ENCODE measurements around the gene PLPPR5. TPM values are rescaled to one million over a fixed set of nuclear protein-coding genes. Genes with fewer than 3 reads are reported as not detected.

PLPPR5 gene
- total and polyA plus RNA-seq, 9 of the 15 experiments (the other 6 are each of a cell fraction or from before 2014, with no cell fraction given): not detected

- H3K9ac ChIP-seq (ENCODE audit: insufficient read depth in 1 of 2, low read depth in 2 of 2, low read length in 2 of 2): no peak overlapping the region
- no peak overlapping the region for H3K4me3 ChIP-seq
- no peak for DNase-seq (ENCODE audit: extremely low read depth in 1 of 4, low spot score in 3 of 4)
- no peak for FAIRE-seq
- H3K4me2 ChIP-seq (ENCODE audit: insufficient read depth, low read length): no peak overlapping the region
- H4K20me1 ChIP-seq (replicated peaks; ENCODE audit: control insufficient read depth, insufficient read depth, low read length): no peaks in the 10 kb centered on the region
- H3K27me3 ChIP-seq (ENCODE audit: control insufficient read depth in 2 of 2, insufficient read depth in 2 of 2, low read length in 2 of 2): no peaks in the 10 kb centered on the region
- H3K79me2 ChIP-seq (ENCODE audit: control insufficient read depth, insufficient read depth, low read length): no peaks in the 10 kb centered on the region
- BruUV-seq (replicated peaks): no TSS peak
- no peaks in the 10 kb centered on the region for H3K9me1 ChIP-seq (ENCODE audit: control insufficient read depth, insufficient read depth, low read length)
- WGBS (ENCODE audit: insufficient coverage, low coverage, missing lambda C conversion rate): 0% methylated on average over 3 of the region's 3 CpGs
- intact Hi-C loops (cut with micrococcal nuclease) (no loop called here), in situ Hi-C loops (cut with MboI) (no loop called here)
- H2AFZ ChIP-seq (ENCODE audit: low read depth, low read length): no peak overlapping the region
- no peaks in the 10 kb centered on the region for H3K4me1 ChIP-seq (replicated peaks in 1 of 2; ENCODE audit: control insufficient read depth in 2 of 2, insufficient read depth in 2 of 2, low read length in 2 of 2)
- CTCF ChIA-PET (ENCODE audit: low intra/inter-chr PET ratio): no interaction called here
- H3K27ac ChIP-seq (ENCODE audit: extremely low read depth, low read depth, low read length): no peak overlapping the region
- no peaks in the 10 kb centered on the region for H3K36me3 ChIP-seq (ENCODE audit: control insufficient read depth, insufficient read depth, low read length)
- POLR2A ChIA-PET: no interaction called here
- no peak for ATAC-seq
- no peaks in the 10 kb centered on the region for H3K9me3 ChIP-seq (replicated peaks; ENCODE audit: control insufficient read depth, insufficient read depth, low read depth, low read length)
- TF ChIP-seq ZNF395 (CRISPR knock-in tag; IDR thresholded peaks at IDR 0.05) (no peak), FOXO4 (CRISPR knock-in tag; IDR thresholded peaks at IDR 0.05) (no peak), HDGF (IDR thresholded peaks at IDR 0.05) (no peak), RBM14 (IDR thresholded peaks at IDR 0.05; ENCODE audit: borderline replicate concordance, insufficient read depth, low read depth, low read length) (no peak), NCOA1 (IDR thresholded peaks at IDR 0.05; ENCODE audit: low read depth) (no peak), ZBTB26 (CRISPR knock-in tag; IDR thresholded peaks at IDR 0.05) (no peak), COPS2 (conservative IDR thresholded peaks at IDR 0.05) (no peak), CEBPZ (IDR thresholded peaks at IDR 0.05; ENCODE audit: borderline replicate concordance, low read depth, low read length) (no peak), ZNF644 (tag; IDR thresholded peaks at IDR 0.05; ENCODE audit: low read depth) (no peak), RBFOX2 (IDR thresholded peaks at IDR 0.05; ENCODE audit: low read depth, low read length) (no peak), PCBP1 (IDR thresholded peaks at IDR 0.05; ENCODE audit: low read depth, low read length, poor library complexity, severe bottlenecking) (no peak), MEF2A (IDR thresholded peaks at IDR 0.05; ENCODE audit: control insufficient read depth, low read depth, low read length) (no peak), ESRRB (CRISPR knock-in tag; IDR thresholded peaks at IDR 0.05; ENCODE audit: borderline replicate concordance) (no peak)
Measured at GRCh38 chr1:98981917-98982513, 22.6 kb downstream of the PLPPR5 start.
